T-helper 2 cell treated with Interferon-gamma antibody and Interleukin-4, amounts not matched to agents 100 ng/mL and 5 ng/mL, for 36 hours (primary cell): ENCODE measurements around the gene SLC22A7. TPM values are rescaled to one million over a fixed set of nuclear protein-coding genes. Genes with fewer than 3 reads are reported as not detected.
"Not testable (repeated sequence)": the region's sequence is repeated elsewhere in the genome, so short reads cannot be mapped to it uniquely, and the experiment has no call there.

Source experiments
- intact Hi-C: fragments of 100-400 bp; cut with micrococcal nuclease; formaldehyde crosslinking; loops from one replicate; pipeline ENCODE4 v1.15.1; 2023
- total RNA-seq: library from RNA; stranded (reverse); gene quantifications from 2 replicates; pipeline ENCODE4 v1.2.3, GENCODE V29; 2022

SLC22A7 gene
- total RNA-seq, 1 donor from 2014 or later: not detected

- intact Hi-C loops: no loop called here
Measured at GRCh38 chr6:43334466-43335095, 36.5 kb downstream of the SLC22A7 start.

- intact Hi-C loops: no loop called here
Measured at GRCh38 chr6:43335469-43335868, 37.4 kb downstream of the SLC22A7 start.

- intact Hi-C loops: no loop called here
Measured at GRCh38 chr6:43336382-43336781, 38.3 kb downstream of the SLC22A7 start.

- intact Hi-C loops: no loop called here
Measured at GRCh38 chr6:43338243-43338642, 40.2 kb downstream of the SLC22A7 start.

- intact Hi-C loops: no loop called here
Measured at GRCh38 chr6:43339168-43339567, 41.1 kb downstream of the SLC22A7 start.

GRCh38 chr6:43346243-43346642 lies 48.2 kb downstream of the SLC22A7 start:
- intact Hi-C loops: not testable (repeated sequence)

- intact Hi-C loops: no loop called here
Measured at GRCh38 chr6:43347021-43347420, 49.0 kb downstream of the SLC22A7 start.

GRCh38 chr6:43347444-43347843 lies 49.4 kb downstream of the SLC22A7 start:
- intact Hi-C loops: no loop called here

- intact Hi-C loops: not testable (repeated sequence)
Measured at GRCh38 chr6:43351951-43352350, 53.9 kb downstream of the SLC22A7 start.

Other genes starting within 250 kb of the SLC22A7 start
- 10.6 and 12.0 TPM in 2 replicates for gene CUL7, start 244.4 kb upstream of the SLC22A7 start, total RNA-seq
- 47.9 and 50.2 TPM in 2 replicates for gene MRPL2, start 238.8 kb upstream of the SLC22A7 start, total RNA-seq
- gene KLC4, start 238.6 kb upstream of the SLC22A7 start, total RNA-seq: 10.1 and 11.4 TPM in 2 replicates
- 1.9 TPM in 2 replicates for gene PTK7, start 221.9 kb upstream of the SLC22A7 start, total RNA-seq
- 46.5 and 46.8 TPM in 2 replicates for gene SRF, start 127.0 kb upstream of the SLC22A7 start, total RNA-seq
- 42.9 and 45.5 TPM in 2 replicates for gene CUL9, start 116.1 kb upstream of the SLC22A7 start, total RNA-seq
- 43.9 and 45.7 TPM in 2 replicates for gene DNPH1, start 68.8 kb upstream of the SLC22A7 start, total RNA-seq
- gene TTBK1, start 54.8 kb upstream of the SLC22A7 start, total RNA-seq: 0.18 and 0.20 TPM in 2 replicates
- gene CRIP3, start 10.6 kb downstream of the SLC22A7 start, total RNA-seq: 0.23 and 0.34 TPM in 2 replicates
- gene ZNF318, start 71.4 kb downstream of the SLC22A7 start, total RNA-seq: 12.1 and 12.2 TPM in 2 replicates
- gene ABCC10, start 129.3 kb downstream of the SLC22A7 start, total RNA-seq: 51.6 and 52.1 TPM in 2 replicates
- gene DLK2, start 157.3 kb downstream of the SLC22A7 start, total RNA-seq: 0.20 and 0.45 TPM in 2 replicates
- gene TJAP1, start 179.3 kb downstream of the SLC22A7 start, total RNA-seq: 31.3 and 36.2 TPM in 2 replicates
- gene LRRC73, start 212.1 kb downstream of the SLC22A7 start, total RNA-seq: 0.16 and 0.32 TPM in 2 replicates
- gene YIPF3, start 218.7 kb downstream of the SLC22A7 start, total RNA-seq: 59.9 and 65.0 TPM in 2 replicates
- 42.2 and 43.6 TPM in 2 replicates for gene POLR1C, start 218.8 kb downstream of the SLC22A7 start, total RNA-seq